Bronchial epithelial cell (primary cell): Measurements from ENCODE around the gene SERINC1. TPM values are rescaled to one million over a fixed set of nuclear protein-coding genes. Genes with fewer than 3 reads are reported as not detected.

Experiments
- DNase-seq: peaks from one replicate; pipeline ENCODE4 v3.0.0-alpha.2; 2010; ENCODE audit warnings: low read depth
- FAIRE-seq: peaks from 2 replicates; lab custom pipeline; 2011; peaks lifted over from hg19 to GRCh38; lab: Jason Lieb, UNC
- H3K27me3 ChIP-seq: 2 replicates; pipeline ENCODE4 v1.5.1; 2011; ENCODE audit warnings: low read length; ENCODE audit not compliant: control insufficient read depth, insufficient read depth
- H3K36me3 ChIP-seq: 2 replicates; pipeline ENCODE4 v1.5.1; 2011; ENCODE audit warnings: low read length; ENCODE audit not compliant: control insufficient read depth, insufficient read depth
- H3K4me3 ChIP-seq: 2 replicates; pipeline ENCODE4 v1.5.1; 2011; ENCODE audit warnings: mild to moderate bottlenecking, low read depth, low read length, control low read depth
- CTCF ChIP-seq: IDR thresholded peaks from 2 replicates; pipeline ENCODE4 v1.5.1; 2011; ENCODE audit warnings: mild to moderate bottlenecking, moderate library complexity, low read length, control low read depth, inconsistent platforms; ENCODE audit not compliant: insufficient read depth, severe bottlenecking
- total RNA-seq: library from RNA; depleted of rRNA; stranded (reverse); fragments of >200 nt; gene quantifications from 2 replicates; pipeline ENCODE4 v1.2.1, GENCODE V29; 2014

Gene SERINC1
- total RNA-seq, 1 donor from 2014 or later, result 205 TPM

GRCh38 chr6:122428781-122429180, 42.8 kb downstream of the SERINC1 start:
- no peaks in the 10 kb centered on the region for H3K27me3 ChIP-seq
- FAIRE-seq (no peak), DNase-seq (no peak)
- no peaks in the 10 kb centered on the region for H3K36me3 ChIP-seq
- H3K4me3 ChIP-seq, result no peak overlapping the region
- no peak for TF ChIP-seq CTCF

DNA sequence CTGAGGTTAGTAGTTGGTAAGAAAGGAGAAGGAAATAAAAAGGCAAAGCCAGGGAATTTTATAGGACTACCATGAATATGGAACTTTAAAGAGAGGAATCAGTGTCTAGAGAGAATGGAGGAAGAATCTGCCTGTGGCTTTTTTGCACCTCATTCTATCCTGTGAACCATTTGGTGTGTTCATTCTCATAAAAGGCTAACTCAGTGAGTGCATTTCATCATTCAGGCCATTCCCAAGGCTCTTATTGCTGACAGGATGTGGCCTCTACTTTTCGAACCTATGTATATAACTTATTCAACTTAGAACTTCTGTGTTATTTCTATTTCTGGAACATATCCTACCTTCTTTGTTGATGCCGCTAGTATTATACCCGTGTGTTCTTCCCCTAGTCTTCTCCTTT, 45.0 kb downstream of the SERINC1 start:
- TF ChIP-seq CTCF, result no peak
- FAIRE-seq (no peak), DNase-seq (no peak)
- Histone ChIP-seq H3K36me3 (no peaks in the 10 kb centered on the region), H3K27me3 (no peaks in the 10 kb centered on the region), H3K4me3 (no peak overlapping the region)

- FAIRE-seq (no peak), DNase-seq (peak; percentile 56)
- TF ChIP-seq CTCF, result no peak
- Histone ChIP-seq H3K27me3 (no peaks in the 10 kb centered on the region), H3K36me3 (no peaks in the 10 kb centered on the region), H3K4me3 (no peak overlapping the region)
Measured at GRCh38 chr6:122423734-122424133, 47.9 kb downstream of the SERINC1 start.

DNA sequence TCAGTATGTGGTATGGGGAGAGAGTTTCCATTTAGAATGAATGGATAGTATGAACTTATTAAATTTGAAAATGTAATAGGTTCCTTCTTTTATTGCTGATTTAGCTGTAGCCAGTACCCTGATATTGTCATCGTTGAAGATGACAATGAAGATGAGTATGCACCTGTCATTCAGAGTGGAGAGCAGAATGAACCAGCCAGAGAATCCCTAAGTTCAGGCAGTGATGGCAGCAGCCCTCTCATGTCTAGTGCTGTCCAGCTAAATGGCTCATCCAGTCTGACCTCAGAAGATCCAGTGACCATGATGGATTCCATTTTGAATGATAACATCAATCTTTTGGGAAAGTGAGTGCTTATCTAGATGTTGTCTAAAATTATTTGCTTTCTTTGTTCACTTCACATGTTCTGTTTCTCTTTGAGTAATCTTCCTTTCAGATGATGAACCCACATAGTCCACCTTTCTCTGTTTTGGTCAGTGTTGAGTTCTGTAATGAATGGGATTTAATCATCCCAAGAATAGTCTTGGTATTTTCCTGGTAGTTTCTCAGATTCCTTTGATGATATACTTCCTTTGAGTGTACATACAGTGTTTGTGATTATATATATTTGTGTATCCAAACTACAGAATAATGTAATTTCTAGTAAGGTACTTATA, 48.9 kb downstream of the SERINC1 start:
- Histone ChIP-seq H3K36me3 (no peaks in the 10 kb centered on the region), H3K4me3 (no peak overlapping the region), H3K27me3 (no peaks in the 10 kb centered on the region)
- TF ChIP-seq CTCF, result no peak
- DNase-seq, result no peak
- FAIRE-seq, result peak; percentile 62

DNA sequence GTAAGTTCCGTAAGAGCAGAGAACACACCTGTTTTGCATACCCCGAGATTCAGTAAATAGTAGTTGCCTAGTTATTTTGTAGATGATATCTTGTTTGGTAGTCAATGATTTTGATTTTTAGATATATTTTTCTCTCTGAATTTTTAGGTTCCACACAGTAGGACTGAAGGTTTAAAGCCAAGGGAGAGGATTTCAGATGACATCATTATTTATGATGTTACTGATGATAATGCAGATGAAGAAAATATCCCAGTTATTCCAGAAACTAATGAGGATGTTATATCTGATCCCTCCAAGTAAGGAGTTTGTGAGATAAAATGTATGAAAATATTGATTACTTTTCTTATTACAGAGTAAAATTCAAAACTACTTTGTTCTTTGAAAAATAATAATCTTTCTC, 49.6 kb downstream of the SERINC1 start:
- no peak for FAIRE-seq
- TF ChIP-seq CTCF, result no peak
- Histone ChIP-seq H3K27me3 (no peaks in the 10 kb centered on the region), H3K36me3 (no peaks in the 10 kb centered on the region), H3K4me3 (no peak overlapping the region)
- DNase-seq, result no peak

DNA sequence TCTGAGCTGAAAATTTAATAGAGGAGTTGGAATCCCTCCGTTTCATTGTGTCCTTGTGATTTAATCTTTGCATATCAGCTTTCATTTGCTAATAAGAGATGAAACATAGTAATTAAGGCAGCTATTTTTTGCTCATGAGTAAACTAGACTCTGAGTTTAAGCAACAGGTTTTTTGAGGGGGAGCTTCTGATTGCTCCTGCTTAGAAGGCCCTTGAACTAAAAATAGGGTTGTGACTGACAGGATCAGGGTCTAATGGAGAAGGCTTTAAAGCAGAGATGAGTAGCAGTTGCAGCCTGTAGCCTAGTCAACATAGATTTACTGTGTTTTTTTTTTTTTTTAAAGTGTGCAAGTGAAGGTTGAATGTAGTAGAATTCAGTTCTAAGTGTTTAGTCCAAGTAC, 54.8 kb downstream of the SERINC1 start:
- H3K36me3 ChIP-seq, result no peaks in the 10 kb centered on the region
- FAIRE-seq, result no peak
- TF ChIP-seq CTCF, result no peak
- no peaks in the 10 kb centered on the region for H3K27me3 ChIP-seq
- no peak overlapping the region for H3K4me3 ChIP-seq
- DNase-seq, result no peak
